A673 (cell line): ENCODE measurements around the gene C17orf78. TPM values are rescaled to one million over a fixed set of nuclear protein-coding genes. Genes with fewer than 3 reads are reported as not detected.

Experiments used
- BruUV-seq: library from RNA; stranded (reverse); fragments of 400-500 nt; replicated peaks from 2 replicates; lab custom pipeline; 2021; lab: Mats Ljungman, UMichigan
- CTCF ChIA-PET: fragments of 300-600 bp; sonication (Branson Sonifier 250); formaldehyde crosslinking; loops from one replicate; lab custom pipeline; 2022; ENCODE audit warnings: antibody characterized with exemption; lab: Charles Lee
- POLR2A ChIA-PET: fragments of 300-600 bp; sonication (Branson Sonifier 250); formaldehyde crosslinking; loops from one replicate; lab custom pipeline; 2022; ENCODE audit warnings: antibody characterized with exemption; ENCODE audit not compliant: low non-redundant PET; lab: Charles Lee
- DNase-seq: peaks from one replicate; pipeline ENCODE4 v3.0.0-alpha.2; 2015; ENCODE audit warnings: low spot score
- H3K27ac ChIP-seq: fragments of 200-600 bp; sonication (generic); 2 replicates; pipeline ENCODE4 v1.5.1; 2016; ENCODE audit warnings: mixed run types, low read depth, mild to moderate bottlenecking, mixed read lengths, antibody characterized with exemption, low read length; ENCODE audit not compliant: poor library complexity, severe bottlenecking
- H3K27me3 ChIP-seq: fragments of 200-600 bp; sonication (generic); replicated peaks from 2 replicates; pipeline ENCODE4 v1.6.1; 2017; ENCODE audit warnings: mixed run types, low read depth, mild to moderate bottlenecking, mixed read lengths, antibody characterized with exemption, low read length; ENCODE audit not compliant: insufficient read depth, poor library complexity
- H3K36me3 ChIP-seq: fragments of 200-600 bp; sonication (generic); 2 replicates; pipeline ENCODE4 v1.6.1; 2016; ENCODE audit warnings: mixed run types, mild to moderate bottlenecking, mixed read lengths, antibody characterized with exemption, low read length; ENCODE audit not compliant: insufficient read depth, poor library complexity, severe bottlenecking
- H3K4me1 ChIP-seq: fragments of 200-600 bp; sonication (generic); 2 replicates; pipeline ENCODE4 v1.6.1; 2017; ENCODE audit warnings: mixed run types, mild to moderate bottlenecking, mixed read lengths, antibody characterized with exemption, low read length; ENCODE audit not compliant: insufficient read depth, poor library complexity, severe bottlenecking
- H3K4me3 ChIP-seq: fragments of 200-600 bp; sonication (generic); 2 replicates; pipeline ENCODE4 v1.5.1; 2016; ENCODE audit warnings: low read depth, mixed run types, mild to moderate bottlenecking, mixed read lengths, low read length; ENCODE audit not compliant: poor library complexity, severe bottlenecking
- H3K9me3 ChIP-seq: fragments of 200-600 bp; sonication (generic); 2 replicates; pipeline ENCODE4 v1.6.1; 2016; ENCODE audit warnings: mixed run types, low read depth, mild to moderate bottlenecking, mixed read lengths, antibody characterized with exemption, low read length; ENCODE audit not compliant: poor library complexity, severe bottlenecking
- EZH2 ChIP-seq: fragments of 200-600 bp; sonication (generic); IDR thresholded peaks from 2 replicates; pipeline ENCODE4 v1.6.1; 2017; ENCODE audit warnings: borderline replicate concordance, low read depth, mild to moderate bottlenecking, mixed read lengths, antibody characterized with exemption, low read length; ENCODE audit not compliant: poor library complexity, severe bottlenecking
- intact Hi-C: fragments of 100-400 bp; cut with micrococcal nuclease; formaldehyde crosslinking; loops from one replicate; pipeline ENCODE4 v1.10.0; 2022; ENCODE audit not compliant: unreplicated experiment
- total RNA-seq: library from RNA; stranded (reverse); gene quantifications from 2 replicates; pipeline ENCODE4 v1.2.3, GENCODE V29; 2021
- TF ChIP-seq, protein P1 (sequence below): fragments of 300-800, 200-600 bp; sonication (generic); conservative IDR thresholded peaks from 2 replicates; pipeline ENCODE4 v1.5.1; 2017; ENCODE audit warnings: low read depth, mild to moderate bottlenecking, antibody characterized with exemption, low read length, moderate library complexity, mixed read lengths

Gene C17orf78
- total RNA-seq, 1 experiment from 2014 or later, result not detected

GRCh38 chr17:37361543-37361942 lies 14.2 kb upstream of the C17orf78 start:
- Histone ChIP-seq H3K4me3 (no peak overlapping the region), H3K27ac (no peak overlapping the region), H3K9me3 (no peaks in the 10 kb centered on the region), H3K4me1 (no peaks in the 10 kb centered on the region), H3K36me3 (no peaks in the 10 kb centered on the region), H3K27me3 (no peaks in the 10 kb centered on the region)
- TF ChIP-seq, protein P1, sequence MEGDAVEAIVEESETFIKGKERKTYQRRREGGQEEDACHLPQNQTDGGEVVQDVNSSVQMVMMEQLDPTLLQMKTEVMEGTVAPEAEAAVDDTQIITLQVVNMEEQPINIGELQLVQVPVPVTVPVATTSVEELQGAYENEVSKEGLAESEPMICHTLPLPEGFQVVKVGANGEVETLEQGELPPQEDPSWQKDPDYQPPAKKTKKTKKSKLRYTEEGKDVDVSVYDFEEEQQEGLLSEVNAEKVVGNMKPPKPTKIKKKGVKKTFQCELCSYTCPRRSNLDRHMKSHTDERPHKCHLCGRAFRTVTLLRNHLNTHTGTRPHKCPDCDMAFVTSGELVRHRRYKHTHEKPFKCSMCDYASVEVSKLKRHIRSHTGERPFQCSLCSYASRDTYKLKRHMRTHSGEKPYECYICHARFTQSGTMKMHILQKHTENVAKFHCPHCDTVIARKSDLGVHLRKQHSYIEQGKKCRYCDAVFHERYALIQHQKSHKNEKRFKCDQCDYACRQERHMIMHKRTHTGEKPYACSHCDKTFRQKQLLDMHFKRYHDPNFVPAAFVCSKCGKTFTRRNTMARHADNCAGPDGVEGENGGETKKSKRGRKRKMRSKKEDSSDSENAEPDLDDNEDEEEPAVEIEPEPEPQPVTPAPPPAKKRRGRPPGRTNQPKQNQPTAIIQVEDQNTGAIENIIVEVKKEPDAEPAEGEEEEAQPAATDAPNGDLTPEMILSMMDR, result no peak
- no peak for TF ChIP-seq EZH2
- DNase-seq, result no peak
- BruUV-seq, result no TSS peak
- intact Hi-C loops, result no loop called here
- CTCF ChIA-PET, result interaction anchor here (1.2 kb wide), 1 partner anchor 12 kb away, joined by 3 read pairs; no protein-coding TSS in a partner anchor
- POLR2A ChIA-PET, result no interaction called here

DNA sequence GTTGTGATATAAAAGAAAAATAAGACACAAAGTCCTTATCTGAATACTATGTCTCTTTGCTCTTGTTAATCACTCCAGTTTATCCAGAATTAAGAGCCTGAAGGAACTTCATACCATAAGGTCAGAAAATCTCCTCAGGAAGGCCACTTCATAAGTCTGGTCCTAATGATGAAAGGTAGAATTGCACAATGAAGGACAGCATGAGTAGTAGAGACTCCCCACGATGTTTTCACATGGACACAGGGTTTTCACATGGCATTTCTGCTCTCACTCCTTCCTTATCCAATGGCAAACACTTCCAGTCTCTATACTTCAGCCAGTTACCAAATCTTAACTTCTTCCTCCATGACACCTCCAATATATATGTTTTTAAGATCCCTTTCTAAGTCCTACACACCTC lies 10.2 kb upstream of the C17orf78 start:
- no peak for DNase-seq
- Histone ChIP-seq H3K4me3 (no peak overlapping the region), H3K27me3 (no peaks in the 10 kb centered on the region), H3K27ac (no peak overlapping the region), H3K4me1 (no peaks in the 10 kb centered on the region), H3K9me3 (no peaks in the 10 kb centered on the region), H3K36me3 (no peaks in the 10 kb centered on the region)
- TF ChIP-seq, protein P1, result no peak
- no peak for TF ChIP-seq EZH2
- no TSS peak for BruUV-seq
- intact Hi-C loops, result no loop called here
- CTCF ChIA-PET, result interaction anchor here (1.1 kb wide), 1 partner anchor 8 kb away, joined by 3 read pairs; no protein-coding TSS in a partner anchor
- POLR2A ChIA-PET, result no interaction called here

DNA sequence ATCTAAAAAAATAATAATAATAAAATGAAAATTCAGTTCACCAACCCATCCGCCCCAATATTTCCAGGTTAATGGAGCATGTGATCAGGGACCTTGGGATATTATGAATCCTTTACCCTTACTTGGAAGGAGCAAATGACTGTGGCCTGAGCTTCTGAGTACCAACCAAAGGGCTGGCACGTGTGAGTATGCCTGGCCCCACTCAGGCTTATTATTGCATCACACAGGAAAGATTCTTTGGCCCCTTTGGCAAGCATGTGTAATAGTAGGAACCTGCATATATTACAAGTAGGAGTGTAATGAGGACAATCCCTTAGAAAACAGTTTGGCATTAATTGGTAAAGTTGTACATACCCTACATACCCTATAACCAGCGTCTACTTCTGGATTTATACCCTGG lies 7.2 kb upstream of the C17orf78 start:
- no peaks in the 10 kb centered on the region for H3K27me3 ChIP-seq
- no peaks in the 10 kb centered on the region for H3K9me3 ChIP-seq
- intact Hi-C loops, result no loop called here
- H3K4me1 ChIP-seq, result no peaks in the 10 kb centered on the region
- POLR2A ChIA-PET, result no interaction called here
- H3K36me3 ChIP-seq, result no peaks in the 10 kb centered on the region
- no peak overlapping the region for H3K27ac ChIP-seq
- no peak for DNase-seq
- BruUV-seq, result no TSS peak
- TF ChIP-seq EZH2, result no peak
- TF ChIP-seq, protein P1, result no peak
- H3K4me3 ChIP-seq, result no peak overlapping the region
- CTCF ChIA-PET, result no interaction called here
